ENCODE data around the gene PLCB2.
A peak's percentile ranks its signal among the peaks of the same experiment; 100 is the strongest.

Gene PLCB2

GRCh38 chr15:40337597-40337996 lies 29.9 kb upstream of the PLCB2 start:
- TF ChIP-seq, protein P1, sequence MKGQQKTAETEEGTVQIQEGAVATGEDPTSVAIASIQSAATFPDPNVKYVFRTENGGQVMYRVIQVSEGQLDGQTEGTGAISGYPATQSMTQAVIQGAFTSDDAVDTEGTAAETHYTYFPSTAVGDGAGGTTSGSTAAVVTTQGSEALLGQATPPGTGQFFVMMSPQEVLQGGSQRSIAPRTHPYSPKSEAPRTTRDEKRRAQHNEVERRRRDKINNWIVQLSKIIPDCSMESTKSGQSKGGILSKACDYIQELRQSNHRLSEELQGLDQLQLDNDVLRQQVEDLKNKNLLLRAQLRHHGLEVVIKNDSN (IDR thresholded peaks at IDR 0.05), result no peak
- TF ChIP-seq CREB1 (IDR thresholded peaks at IDR 0.05; ENCODE audit: low read depth), result no peak
- TF ChIP-seq EGR1 (IDR thresholded peaks at IDR 0.05), result no peak
- no peak for TF ChIP-seq RAD21 (IDR thresholded peaks at IDR 0.05; ENCODE audit: low read depth)
- no peak for TF ChIP-seq REST (IDR thresholded peaks at IDR 0.05; ENCODE audit: low read depth)

DNA sequence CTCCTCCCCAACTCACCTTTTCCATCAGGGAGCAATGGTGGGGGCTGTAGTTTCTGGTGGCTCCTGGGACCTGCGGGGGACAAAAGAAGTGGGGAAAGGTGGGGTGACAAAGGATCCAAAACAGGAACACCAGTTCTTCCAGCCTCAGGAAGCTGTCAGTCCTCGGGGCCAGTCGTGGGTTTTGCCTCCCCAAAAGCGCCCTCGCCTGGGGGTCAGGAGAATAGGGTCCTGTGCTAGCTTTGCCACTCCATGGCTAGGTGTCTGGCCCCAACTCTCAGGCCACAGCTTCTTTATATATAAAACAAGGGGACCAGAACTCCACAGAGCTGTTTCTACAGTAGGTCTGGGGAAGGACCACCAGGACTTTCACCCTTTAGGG lies 29.0 kb upstream of the PLCB2 start:
- TF ChIP-seq FOXM1 (IDR thresholded peaks at IDR 0.05; ENCODE audit: borderline replicate concordance, low read depth), result no peak
- TF ChIP-seq, protein P1 (IDR thresholded peaks at IDR 0.05), result no peak
- no peak for TF ChIP-seq EGR1 (IDR thresholded peaks at IDR 0.05)
- TF ChIP-seq REST (IDR thresholded peaks at IDR 0.05; ENCODE audit: low read depth), result no peak

DNA sequence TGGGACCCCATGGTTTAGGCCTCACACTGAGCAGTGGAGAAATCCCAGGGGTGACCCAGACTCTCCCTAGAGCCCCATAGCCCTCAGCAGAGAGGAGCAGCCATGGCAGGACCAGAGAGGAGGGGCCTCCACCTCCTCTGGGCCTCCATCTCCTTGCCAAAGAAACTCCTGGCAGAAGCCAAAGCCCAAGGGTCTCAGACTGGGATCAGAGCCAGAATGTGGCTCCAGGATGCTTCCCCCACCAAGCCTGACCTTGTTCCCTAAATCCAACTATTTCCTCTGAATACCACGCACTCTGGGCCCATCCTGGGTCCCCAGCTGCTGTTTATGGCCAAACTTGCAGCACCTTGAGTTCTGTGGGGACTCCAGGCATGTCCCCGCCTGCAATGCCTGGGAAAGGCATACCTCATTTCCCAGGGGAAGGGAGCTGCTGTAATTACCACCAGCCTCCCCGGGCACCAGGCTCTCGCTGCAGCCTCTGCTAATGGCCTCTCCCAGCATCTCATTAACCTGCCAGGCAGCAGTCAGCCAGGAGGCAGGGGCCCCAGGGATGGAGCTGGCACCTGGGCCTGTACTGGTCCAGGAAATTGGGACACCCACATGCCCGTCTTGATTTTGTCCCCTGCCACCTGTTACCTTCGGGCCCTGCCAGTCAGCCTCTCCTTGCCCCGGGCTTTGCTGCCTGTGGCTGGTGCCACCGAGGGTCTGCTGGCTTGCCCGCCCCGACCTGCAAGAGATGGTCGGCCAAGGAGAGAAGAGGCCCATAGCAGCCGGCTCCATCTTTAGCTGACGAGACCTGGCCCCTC lies 28.4 kb upstream of the PLCB2 start:
- TF ChIP-seq, protein P1 (IDR thresholded peaks at IDR 0.05), result no peak
- no peak for TF ChIP-seq EP300 (IDR thresholded peaks at IDR 0.05; ENCODE audit: borderline replicate concordance)
- TF ChIP-seq REST (IDR thresholded peaks at IDR 0.05; ENCODE audit: low read depth), result no peak
- TF ChIP-seq, protein P2, sequence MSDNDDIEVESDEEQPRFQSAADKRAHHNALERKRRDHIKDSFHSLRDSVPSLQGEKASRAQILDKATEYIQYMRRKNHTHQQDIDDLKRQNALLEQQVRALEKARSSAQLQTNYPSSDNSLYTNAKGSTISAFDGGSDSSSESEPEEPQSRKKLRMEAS (IDR thresholded peaks at IDR 0.05), result no peak
- TF ChIP-seq RAD21 (IDR thresholded peaks at IDR 0.05; ENCODE audit: low read depth), result no peak
- TF ChIP-seq YY1 (IDR thresholded peaks at IDR 0.05; ENCODE audit: low read depth), result no peak
- TF ChIP-seq CREB1 (IDR thresholded peaks at IDR 0.05; ENCODE audit: low read depth), result no peak
- no peak for TF ChIP-seq TCF12 (IDR thresholded peaks at IDR 0.05; ENCODE audit: low read depth)
- TF ChIP-seq FOXM1 (IDR thresholded peaks at IDR 0.05; ENCODE audit: borderline replicate concordance, low read depth), result no peak
- no peak for TF ChIP-seq ZBTB7A (IDR thresholded peaks at IDR 0.05; ENCODE audit: low read depth)
- no peak for TF ChIP-seq TAF1 (IDR thresholded peaks at IDR 0.05; ENCODE audit: low read depth)
- TF ChIP-seq EGR1 (IDR thresholded peaks at IDR 0.05), result no peak
- TF ChIP-seq NFIC (IDR thresholded peaks at IDR 0.05), result no peak
- TF ChIP-seq CEBPB (IDR thresholded peaks at IDR 0.05), result no peak

GRCh38 chr15:40334941-40335795 lies 27.4 kb upstream of the PLCB2 start:
- no peak for TF ChIP-seq TEAD4 (IDR thresholded peaks at IDR 0.05)
- TF ChIP-seq TCF12 (IDR thresholded peaks at IDR 0.05; ENCODE audit: low read depth), result no peak
- no peak for TF ChIP-seq ZBTB7A (IDR thresholded peaks at IDR 0.05; ENCODE audit: low read depth)
- TF ChIP-seq, protein P2 (IDR thresholded peaks at IDR 0.05), result peak; percentile 45; the same call in 1 of the 2 replicates
- peak; percentile 42; the same call in 1 of the 2 replicates for TF ChIP-seq NFIC (IDR thresholded peaks at IDR 0.05)
- TF ChIP-seq TAF1 (IDR thresholded peaks at IDR 0.05; ENCODE audit: low read depth), result no peak
- no peak for TF ChIP-seq EP300 (IDR thresholded peaks at IDR 0.05; ENCODE audit: borderline replicate concordance)
- no peak for TF ChIP-seq YY1 (IDR thresholded peaks at IDR 0.05; ENCODE audit: low read depth)
- TF ChIP-seq, protein P1 (IDR thresholded peaks at IDR 0.05), result no peak
- no peak for TF ChIP-seq FOXM1 (IDR thresholded peaks at IDR 0.05; ENCODE audit: borderline replicate concordance, low read depth)
